ENCODE measurements around the gene NDUFS6.
"Not testable (repeated sequence)": the region's sequence is repeated elsewhere in the genome, so short reads cannot be mapped to it uniquely, and the experiment has no call there.

Gene NDUFS6

GRCh38 chr5:1799602-1800471, 1.4 kb upstream of the NDUFS6 start, which contains the start of gene MRPL36:
Gene MRPL36 (minus strand): TSS chr5:1799837. CDS start chr5:1798935, 902 bp downstream.
- DNase-seq = peak; percentile 63

- DNase-seq = peak; percentile 31
Measured at GRCh38 chr5:1800472-1801221, 560 bp upstream of the NDUFS6 start.

- peak; percentile 38 for DNase-seq
Measured at GRCh38 chr5:1801967-1802295, 724 bp downstream of the NDUFS6 start.

GRCh38 chr5:1803192-1803591, 2.0 kb downstream of the NDUFS6 start:
- no peak for DNase-seq

- no peak for DNase-seq
Measured at GRCh38 chr5:1804001-1804690, 2.9 kb downstream of the NDUFS6 start.

GRCh38 chr5:1805326-1805725, 4.1 kb downstream of the NDUFS6 start:
- no peak for DNase-seq

- DNase-seq = no peak
Measured at GRCh38 chr5:1805736-1806135, 4.5 kb downstream of the NDUFS6 start.

- DNase-seq = no peak
Measured at GRCh38 chr5:1806199-1806598, 5.0 kb downstream of the NDUFS6 start.

- no peak for DNase-seq
Measured at GRCh38 chr5:1806974-1807373, 5.8 kb downstream of the NDUFS6 start.

GRCh38 chr5:1807451-1808185, 6.4 kb downstream of the NDUFS6 start:
- no peak for DNase-seq

- DNase-seq = peak; percentile 25
Measured at GRCh38 chr5:1808439-1808838, 7.2 kb downstream of the NDUFS6 start.

- no peak for DNase-seq
Measured at GRCh38 chr5:1809416-1810035, 8.3 kb downstream of the NDUFS6 start.

GRCh38 chr5:1810581-1811101, 9.4 kb downstream of the NDUFS6 start:
- no peak for DNase-seq

- no peak for DNase-seq
Measured at GRCh38 chr5:1814183-1815020, 13.2 kb downstream of the NDUFS6 start.

GRCh38 chr5:1815071-1815786, 14.0 kb downstream of the NDUFS6 start:
- no peak for DNase-seq

- DNase-seq = no peak
Measured at GRCh38 chr5:1815881-1816292, 14.7 kb downstream of the NDUFS6 start.

- not testable (repeated sequence) for DNase-seq
Measured at GRCh38 chr5:1816495-1817089, 15.4 kb downstream of the NDUFS6 start.

GRCh38 chr5:1817261-1818043, 16.2 kb downstream of the NDUFS6 start:
- no peak for DNase-seq

GRCh38 chr5:1818784-1819183, 17.6 kb downstream of the NDUFS6 start:
- no peak for DNase-seq
